ENCODE measurements around the gene VIM. TPM values are rescaled to one million over a fixed set of nuclear protein-coding genes. Genes with fewer than 3 reads are reported as not detected.
A peak's percentile ranks its signal among the peaks of the same experiment; 100 is the strongest.

The VIM gene
- total RNA-seq, 1 experiment from 2014 or later, result 2,086 TPM

GRCh38 chr10:17209881-17210280 lies 18.2 kb upstream of the VIM start:
- DNase-seq (ENCODE audit: low spot score), result no peak

GRCh38 chr10:17210361-17210760 lies 17.7 kb upstream of the VIM start:
- DNase-seq (ENCODE audit: low spot score), result no peak

- DNase-seq (ENCODE audit: low spot score), result no peak
These were observed 15.2 kb upstream of the VIM start for GRCh38 chr10:17212802-17213221.

GRCh38 chr10:17213646-17214349 lies 14.2 kb upstream of the VIM start:
- DNase-seq (ENCODE audit: low spot score), result peak; percentile 68

GRCh38 chr10:17214526-17214925 lies 13.5 kb upstream of the VIM start:
- DNase-seq (ENCODE audit: low spot score), result no peak

- peak; percentile 21 for DNase-seq (ENCODE audit: low spot score)
These were observed 12.9 kb upstream of the VIM start for GRCh38 chr10:17214971-17215781.

- DNase-seq (ENCODE audit: low spot score), result no peak
These were observed 12.3 kb upstream of the VIM start for GRCh38 chr10:17215782-17216122.

GRCh38 chr10:17216217-17216900 lies 11.7 kb upstream of the VIM start:
- DNase-seq (ENCODE audit: low spot score), result peak; percentile 87

- DNase-seq (ENCODE audit: low spot score), result no peak
These were observed 11.1 kb upstream of the VIM start for GRCh38 chr10:17216901-17217395.

GRCh38 chr10:17217631-17218232 lies 10.3 kb upstream of the VIM start:
- DNase-seq (ENCODE audit: low spot score), result no peak

GRCh38 chr10:17219024-17219423 lies 9.0 kb upstream of the VIM start:
- no peak for DNase-seq (ENCODE audit: low spot score)

GRCh38 chr10:17220652-17221100 lies 7.4 kb upstream of the VIM start:
- peak; percentile 9 for DNase-seq (ENCODE audit: low spot score)

- DNase-seq (ENCODE audit: low spot score), result no peak
These were observed 5.7 kb upstream of the VIM start for GRCh38 chr10:17222329-17222728.

GRCh38 chr10:17225808-17226207 lies 2.2 kb upstream of the VIM start:
- no peak for DNase-seq (ENCODE audit: low spot score)

GRCh38 chr10:17226891-17227303 lies 1.1 kb upstream of the VIM start:
- no peak for DNase-seq (ENCODE audit: low spot score)

- no peak for DNase-seq (ENCODE audit: low spot score)
These were observed 512 bp upstream of the VIM start for GRCh38 chr10:17227367-17228090.

- peak; percentile 71 for DNase-seq (ENCODE audit: low spot score)
These were observed 1.1 kb downstream of the VIM start for GRCh38 chr10:17229016-17229716.

- no peak for DNase-seq (ENCODE audit: low spot score)
These were observed 1.6 kb downstream of the VIM start for GRCh38 chr10:17229717-17229966.

- peak; percentile 67 for DNase-seq (ENCODE audit: low spot score)
These were observed 2.1 kb downstream of the VIM start for GRCh38 chr10:17229967-17230682.

- DNase-seq (ENCODE audit: low spot score), result no peak
These were observed 3.7 kb downstream of the VIM start for GRCh38 chr10:17231788-17232187.

All from H4 (cell line).